HUES6 (cell line): ENCODE measurements around the gene TRPM3.

ENCODE experiments used
- H3K27ac ChIP-seq: 2 replicates; pipeline ENCODE4 v1.7.0; 2013; ENCODE audit warnings: low read depth, mild to moderate bottlenecking, low read length, inconsistent platforms
- H3K27me3 ChIP-seq: 2 replicates; pipeline ENCODE4 v1.6.1; 2013; ENCODE audit warnings: low read length; ENCODE audit not compliant: control insufficient read depth, insufficient read depth
- H3K36me3 ChIP-seq: 2 replicates; pipeline ENCODE4 v1.6.1; 2013; ENCODE audit warnings: low read length; ENCODE audit not compliant: control insufficient read depth, insufficient read depth
- H3K4me1 ChIP-seq: 2 replicates; pipeline ENCODE4 v1.6.1; 2013; ENCODE audit warnings: low read length; ENCODE audit not compliant: control insufficient read depth, insufficient read depth
- H3K4me3 ChIP-seq: 2 replicates; pipeline ENCODE4 v1.5.1; 2013; ENCODE audit warnings: low read depth, low read length
- H3K9ac ChIP-seq: one replicate; pipeline ENCODE4 v1.6.1; 2013; ENCODE audit warnings: mild to moderate bottlenecking, low read length
- H3K9me3 ChIP-seq: 2 replicates; pipeline ENCODE4 v1.6.1; 2013; ENCODE audit warnings: low read depth, low read length; ENCODE audit not compliant: control insufficient read depth, insufficient read depth

TRPM3 gene

GRCh38 chr9:70950270-70950669 lies 171.2 kb downstream of the TRPM3 start:
- Histone ChIP-seq H3K9ac (no peak overlapping the region), H3K4me1 (peaks cover 18% of the 10 kb centered on the region), H3K4me3 (no peak overlapping the region), H3K36me3 (no peaks in the 10 kb centered on the region), H3K27ac (no peak overlapping the region), H3K27me3 (no peaks in the 10 kb centered on the region), H3K9me3 (no peaks in the 10 kb centered on the region)

- H3K36me3 ChIP-seq = no peaks in the 10 kb centered on the region
- H3K9me3 ChIP-seq = no peaks in the 10 kb centered on the region
- H3K4me3 ChIP-seq = no peak overlapping the region
- H3K9ac ChIP-seq = no peak overlapping the region
- peaks cover 8% of the 10 kb centered on the region for H3K4me1 ChIP-seq
- H3K27me3 ChIP-seq = no peaks in the 10 kb centered on the region
- H3K27ac ChIP-seq = no peak overlapping the region
Observed at GRCh38 chr9:70949239-70949638, 172.2 kb downstream of the TRPM3 start.

GRCh38 chr9:70948744-70949143 lies 172.7 kb downstream of the TRPM3 start:
- Histone ChIP-seq H3K27ac (no peak overlapping the region), H3K9me3 (no peaks in the 10 kb centered on the region), H3K4me3 (no peak overlapping the region), H3K4me1 (peaks cover 3% of the 10 kb centered on the region; the same call in 1 of the 2 replicates), H3K27me3 (no peaks in the 10 kb centered on the region), H3K9ac (no peak overlapping the region), H3K36me3 (no peaks in the 10 kb centered on the region)

GRCh38 chr9:70947511-70947910 lies 173.9 kb downstream of the TRPM3 start:
- no peaks in the 10 kb centered on the region for H3K27me3 ChIP-seq
- no peaks in the 10 kb centered on the region for H3K4me1 ChIP-seq
- H3K9me3 ChIP-seq = no peaks in the 10 kb centered on the region
- H3K4me3 ChIP-seq = no peak overlapping the region
- H3K9ac ChIP-seq = no peak overlapping the region
- no peaks in the 10 kb centered on the region for H3K36me3 ChIP-seq
- H3K27ac ChIP-seq = no peak overlapping the region

GRCh38 chr9:70947086-70947485 lies 174.3 kb downstream of the TRPM3 start:
- no peak overlapping the region for H3K9ac ChIP-seq

GRCh38 chr9:70945301-70945700 lies 176.1 kb downstream of the TRPM3 start:
- no peaks in the 10 kb centered on the region for H3K27me3 ChIP-seq
- H3K9me3 ChIP-seq = no peaks in the 10 kb centered on the region
- no peak overlapping the region for H3K9ac ChIP-seq
- H3K4me3 ChIP-seq = no peak overlapping the region
- H3K4me1 ChIP-seq = peaks cover 9% of the 10 kb centered on the region; the same call in 1 of the 2 replicates
- H3K36me3 ChIP-seq = no peaks in the 10 kb centered on the region
- H3K27ac ChIP-seq = no peak overlapping the region

More at GRCh38 chr9:70947086-70947485, 174.3 kb downstream of the TRPM3 start:
- H3K27ac ChIP-seq = no peak overlapping the region
- no peaks in the 10 kb centered on the region for H3K4me1 ChIP-seq
- H3K9me3 ChIP-seq = no peaks in the 10 kb centered on the region
- H3K36me3 ChIP-seq = no peaks in the 10 kb centered on the region
- H3K4me3 ChIP-seq = no peak overlapping the region
- no peaks in the 10 kb centered on the region for H3K27me3 ChIP-seq

GRCh38 chr9:70941191-70941590 lies 180.2 kb downstream of the TRPM3 start:
- H3K27ac ChIP-seq = no peak overlapping the region
- H3K36me3 ChIP-seq = no peaks in the 10 kb centered on the region
- peaks cover 16% of the 10 kb centered on the region; the same call in 1 of the 2 replicates for H3K4me1 ChIP-seq
- no peaks in the 10 kb centered on the region for H3K9me3 ChIP-seq
- H3K4me3 ChIP-seq = no peak overlapping the region
- no peak overlapping the region for H3K9ac ChIP-seq
- H3K27me3 ChIP-seq = no peaks in the 10 kb centered on the region

- Histone ChIP-seq H3K36me3 (no peaks in the 10 kb centered on the region), H3K27me3 (no peaks in the 10 kb centered on the region), H3K4me3 (no peak overlapping the region), H3K27ac (no peak overlapping the region), H3K9me3 (no peaks in the 10 kb centered on the region), H3K4me1 (peaks cover 16% of the 10 kb centered on the region; the same call in 1 of the 2 replicates), H3K9ac (no peak overlapping the region)
Observed at GRCh38 chr9:70940605-70941004, 180.8 kb downstream of the TRPM3 start.

GRCh38 chr9:70936536-70936935 lies 184.9 kb downstream of the TRPM3 start:
- Histone ChIP-seq H3K9me3 (no peaks in the 10 kb centered on the region), H3K27me3 (no peaks in the 10 kb centered on the region), H3K36me3 (no peaks in the 10 kb centered on the region), H3K9ac (no peak overlapping the region), H3K4me3 (no peak overlapping the region), H3K4me1 (peaks cover 27% of the 10 kb centered on the region; the same call in 1 of the 2 replicates), H3K27ac (no peak overlapping the region)

- H3K4me1 ChIP-seq = peaks cover 22% of the 10 kb centered on the region; the same call in 1 of the 2 replicates
- no peak overlapping the region for H3K27ac ChIP-seq
- H3K9ac ChIP-seq = no peak overlapping the region
Observed at GRCh38 chr9:70935856-70936255, 185.6 kb downstream of the TRPM3 start.

GRCh38 chr9:70934642-70935041 lies 186.8 kb downstream of the TRPM3 start:
- H3K9me3 ChIP-seq = no peaks in the 10 kb centered on the region
- H3K27ac ChIP-seq = no peak overlapping the region
- no peaks in the 10 kb centered on the region for H3K36me3 ChIP-seq
- H3K9ac ChIP-seq = no peak overlapping the region
- no peak overlapping the region for H3K4me3 ChIP-seq
- H3K27me3 ChIP-seq = no peaks in the 10 kb centered on the region
- peaks cover 11% of the 10 kb centered on the region; the same call in 1 of the 2 replicates for H3K4me1 ChIP-seq

More at GRCh38 chr9:70935856-70936255, 185.6 kb downstream of the TRPM3 start:
- H3K36me3 ChIP-seq = no peaks in the 10 kb centered on the region
- H3K27me3 ChIP-seq = no peaks in the 10 kb centered on the region
- H3K9me3 ChIP-seq = no peaks in the 10 kb centered on the region
- no peak overlapping the region for H3K4me3 ChIP-seq

- H3K27me3 ChIP-seq = no peaks in the 10 kb centered on the region
- no peak overlapping the region for H3K9ac ChIP-seq
- no peaks in the 10 kb centered on the region for H3K9me3 ChIP-seq
- H3K4me3 ChIP-seq = no peak overlapping the region
- H3K36me3 ChIP-seq = no peaks in the 10 kb centered on the region
- H3K27ac ChIP-seq = no peak overlapping the region
- peaks cover 11% of the 10 kb centered on the region; the same call in 1 of the 2 replicates for H3K4me1 ChIP-seq
Observed at GRCh38 chr9:70933321-70933720, 188.1 kb downstream of the TRPM3 start.
